Spleen (tissue), 7 donors: Measurements from ENCODE around the gene CDK19.

Experiments
- POLR2A ChIP-seq, 3 donors: fragments of 450-650 bp; IDR thresholded peaks; one replicate each; pipeline ENCODE4 v1.5.1; 2017; ENCODE audit warnings: antibody characterized with exemption in 3 of 3, mild to moderate bottlenecking in 1 of 3
- TF ChIP-seq, protein P1 (sequence below), 11 experiments: fragments of 200-600 bp in 7 of 11; fragments of 450-650 bp in 4 of 11; sonication (generic) in 4 of 11; IDR thresholded peaks in 8 of 11; conservative IDR thresholded peaks in 3 of 11; 1 replicate in 7 of 11; 2 replicates in 4 of 11; pipeline versions ENCODE4 v1.4.0 to v1.8.0; 2016 to 2021; ENCODE audit warnings: antibody characterized with exemption in 11 of 11, inconsistent platforms in 4 of 11, mild to moderate bottlenecking in 1 of 11
- donor health status: DM: no; HTN: no; CAD: no; lungs with moderate emphysema.
- donor health status: DM: no; HTN: no; CAD: no.
- donor health status: DM: no; HTN: no; CAD: no.

DNA sequence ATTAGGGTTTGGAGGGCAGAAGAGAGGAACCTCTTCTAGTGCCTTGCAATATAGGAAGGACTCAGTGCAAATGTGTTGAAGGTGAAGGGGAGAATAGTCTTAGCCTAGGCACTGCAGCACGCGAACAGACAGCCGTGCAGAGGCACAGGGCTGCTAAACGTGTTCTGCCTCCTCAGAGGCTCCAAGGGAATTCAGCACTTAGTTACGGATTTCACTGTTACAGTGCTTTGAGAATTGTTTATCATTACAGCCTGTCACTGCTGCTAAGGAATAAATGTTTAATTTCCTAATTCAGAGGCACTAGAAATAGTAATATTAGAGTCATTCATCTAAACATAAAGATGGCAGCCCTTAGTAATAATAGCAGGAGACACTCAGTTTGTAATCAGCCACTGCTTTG, 222.5 kb downstream of the CDK19 start:
- no peak for TF ChIP-seq POLR2A (IDR thresholded peaks at IDR 0.05)
- TF ChIP-seq, protein P1, sequence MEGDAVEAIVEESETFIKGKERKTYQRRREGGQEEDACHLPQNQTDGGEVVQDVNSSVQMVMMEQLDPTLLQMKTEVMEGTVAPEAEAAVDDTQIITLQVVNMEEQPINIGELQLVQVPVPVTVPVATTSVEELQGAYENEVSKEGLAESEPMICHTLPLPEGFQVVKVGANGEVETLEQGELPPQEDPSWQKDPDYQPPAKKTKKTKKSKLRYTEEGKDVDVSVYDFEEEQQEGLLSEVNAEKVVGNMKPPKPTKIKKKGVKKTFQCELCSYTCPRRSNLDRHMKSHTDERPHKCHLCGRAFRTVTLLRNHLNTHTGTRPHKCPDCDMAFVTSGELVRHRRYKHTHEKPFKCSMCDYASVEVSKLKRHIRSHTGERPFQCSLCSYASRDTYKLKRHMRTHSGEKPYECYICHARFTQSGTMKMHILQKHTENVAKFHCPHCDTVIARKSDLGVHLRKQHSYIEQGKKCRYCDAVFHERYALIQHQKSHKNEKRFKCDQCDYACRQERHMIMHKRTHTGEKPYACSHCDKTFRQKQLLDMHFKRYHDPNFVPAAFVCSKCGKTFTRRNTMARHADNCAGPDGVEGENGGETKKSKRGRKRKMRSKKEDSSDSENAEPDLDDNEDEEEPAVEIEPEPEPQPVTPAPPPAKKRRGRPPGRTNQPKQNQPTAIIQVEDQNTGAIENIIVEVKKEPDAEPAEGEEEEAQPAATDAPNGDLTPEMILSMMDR (IDR thresholded peaks at IDR 0.05 in 8 of 11, conservative IDR thresholded peaks at IDR 0.05 in 3 of 11), result no peak
